Measurements from ENCODE around the gene PAX9. TPM values are rescaled to one million over a fixed set of nuclear protein-coding genes. Genes with fewer than 3 reads are reported as not detected.

The PAX9 gene
- total RNA-seq, 4 donors from 2014 or later = 1.3 to 6.0 (median 3.2) TPM

GRCh38 chr14:36655963-36656686, 5.5 kb upstream of the PAX9 start:
- 14 to 16% methylated on average over 38 to 42 of the region's 48 CpGs for WGBS, 2 donors
- H3K9me3 ChIP-seq = no peaks in the 10 kb centered on the region
- H3K27me3 ChIP-seq = peaks cover 7 to 100% of the 10 kb centered on the region in 2 donors
- peak overlapping the region in 2 of 4 donors; percentile 6 to 34 for H3K4me3 ChIP-seq
- no peaks in the 10 kb centered on the region for H3K36me3 ChIP-seq
- no peak for DNase-seq (ENCODE audit: low spot score in 2 of 2)
- peaks cover 0 to 58% (median 10%) of the 10 kb centered on the region in 4 donors for H3K4me1 ChIP-seq
- TF ChIP-seq EP300 (IDR thresholded peaks at IDR 0.05) (no peak), CTCF (IDR thresholded peaks at IDR 0.05) (peak; percentile 16 to 52 (median 24)), POLR2A (IDR thresholded peaks at IDR 0.05) (no peak)
- H3K27ac ChIP-seq = no peak overlapping the region

GRCh38 chr14:36656687-36657398, 4.8 kb upstream of the PAX9 start:
- WGBS, 2 donors = 23% methylated on average over 31 of the region's 31 CpGs
- no peak for DNase-seq (ENCODE audit: low spot score in 2 of 2)

GRCh38 chr14:36657399-36658122, 4.1 kb upstream of the PAX9 start:
- 10 to 11% methylated on average over 46 to 49 of the region's 55 CpGs for WGBS, 2 donors
- no peaks in the 10 kb centered on the region for H3K9me3 ChIP-seq
- TF ChIP-seq EP300 (IDR thresholded peaks at IDR 0.05) (no peak), CTCF (IDR thresholded peaks at IDR 0.05) (no peak), POLR2A (IDR thresholded peaks at IDR 0.05) (no peak)
- H3K4me1 ChIP-seq = peaks cover 0 to 72% (median 23%) of the 10 kb centered on the region in 4 donors
- H3K4me3 ChIP-seq = peak overlapping the region; percentile 6 to 34 (median 22)
- no peaks in the 10 kb centered on the region for H3K36me3 ChIP-seq
- H3K27ac ChIP-seq = no peak overlapping the region
- DNase-seq (ENCODE audit: low spot score in 2 of 2) = no peak
- peaks cover 7 to 98% of the 10 kb centered on the region in 2 donors for H3K27me3 ChIP-seq

More at GRCh38 chr14:36656687-36657398, 4.8 kb upstream of the PAX9 start:
- peak overlapping the region; percentile 6 to 34 (median 13) for H3K4me3 ChIP-seq
- peaks cover 7 to 100% of the 10 kb centered on the region in 2 donors for H3K27me3 ChIP-seq
- H3K9me3 ChIP-seq = no peaks in the 10 kb centered on the region
- TF ChIP-seq POLR2A (IDR thresholded peaks at IDR 0.05) (no peak), CTCF (IDR thresholded peaks at IDR 0.05) (no peak), EP300 (IDR thresholded peaks at IDR 0.05) (no peak)
- H3K27ac ChIP-seq = no peak overlapping the region
- no peaks in the 10 kb centered on the region for H3K36me3 ChIP-seq
- peaks cover 0 to 65% (median 17%) of the 10 kb centered on the region in 4 donors for H3K4me1 ChIP-seq

- no peaks in the 10 kb centered on the region for H3K36me3 ChIP-seq
- 15 to 24% methylated on average over 21 to 47 of the region's 55 CpGs for WGBS, 2 donors
- no peak overlapping the region for H3K27ac ChIP-seq
- H3K4me3 ChIP-seq = peak overlapping the region in 2 of 4 donors; percentile 25 to 34
- peaks cover 7 to 98% of the 10 kb centered on the region in 2 donors for H3K27me3 ChIP-seq
- H3K4me1 ChIP-seq = peaks cover 0 to 80% (median 31%) of the 10 kb centered on the region in 4 donors
- no peak for DNase-seq (ENCODE audit: low spot score in 2 of 2)
- no peaks in the 10 kb centered on the region for H3K9me3 ChIP-seq
- no peak for TF ChIP-seq POLR2A (IDR thresholded peaks at IDR 0.05)
- TF ChIP-seq CTCF (IDR thresholded peaks at IDR 0.05) = no peak
- no peak for TF ChIP-seq EP300 (IDR thresholded peaks at IDR 0.05)
These were observed 3.3 kb upstream of the PAX9 start for GRCh38 chr14:36658123-36659009.

Measured in tibial nerve (tissue), 4 donors.